GM12875 (cell line): ENCODE data around the gene PDZD2.

Experiments used
- H3K4me3 ChIP-seq: one replicate; pipeline ENCODE4 v1.5.1; 2011; ENCODE audit warnings: low read depth, low read length, control low read depth
- TF ChIP-seq, protein P1 (sequence below): IDR thresholded peaks from 2 replicates; pipeline ENCODE4 v1.5.1; 2011; ENCODE audit warnings: low read depth, mild to moderate bottlenecking, control low read depth, inconsistent platforms, low read length, moderate library complexity, borderline replicate concordance; ENCODE audit not compliant: insufficient read depth

Gene PDZD2

DNA sequence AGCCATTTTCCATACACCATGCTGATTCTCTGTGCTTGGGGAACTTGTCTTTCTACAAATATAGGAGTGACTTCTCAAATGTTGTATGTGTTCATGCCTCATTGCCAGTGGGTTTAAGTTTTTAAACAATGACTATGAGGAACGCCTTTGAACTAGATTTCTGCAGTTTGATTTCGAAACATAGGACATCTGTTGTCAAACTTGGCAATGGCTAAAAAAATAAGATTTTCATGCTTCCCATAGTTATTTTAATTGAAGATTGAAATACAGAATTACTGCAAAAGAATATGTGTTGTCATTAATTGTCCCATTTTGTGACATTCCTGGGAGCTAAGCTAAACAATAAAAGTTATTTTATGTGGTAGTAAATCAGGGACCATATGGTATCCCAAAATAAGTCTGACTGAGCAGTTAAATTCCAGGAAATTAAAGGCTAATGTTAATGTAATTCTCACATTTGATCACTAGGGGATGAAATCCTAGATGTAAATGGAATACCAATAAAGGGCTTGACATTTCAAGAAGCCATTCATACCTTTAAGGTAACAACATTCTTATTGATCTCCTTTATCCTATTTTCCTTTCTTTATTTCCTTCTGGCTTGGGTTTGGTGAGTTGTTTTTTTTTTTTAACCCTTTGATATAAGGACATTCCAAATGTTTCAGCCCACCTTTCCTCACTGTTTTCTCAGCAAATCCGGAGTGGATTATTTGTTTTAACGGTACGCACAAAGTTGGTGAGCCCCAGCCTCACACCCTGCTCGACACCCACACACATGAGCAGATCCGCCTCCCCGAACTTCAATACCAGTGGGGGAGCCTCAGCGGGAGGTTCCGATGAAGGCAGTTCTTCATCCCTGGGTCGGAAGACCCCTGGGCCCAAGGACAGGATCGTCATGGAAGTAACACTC, 418.5 kb downstream of the PDZD2 start:
- H3K4me3 ChIP-seq = no peak overlapping the region
- TF ChIP-seq, protein P1, sequence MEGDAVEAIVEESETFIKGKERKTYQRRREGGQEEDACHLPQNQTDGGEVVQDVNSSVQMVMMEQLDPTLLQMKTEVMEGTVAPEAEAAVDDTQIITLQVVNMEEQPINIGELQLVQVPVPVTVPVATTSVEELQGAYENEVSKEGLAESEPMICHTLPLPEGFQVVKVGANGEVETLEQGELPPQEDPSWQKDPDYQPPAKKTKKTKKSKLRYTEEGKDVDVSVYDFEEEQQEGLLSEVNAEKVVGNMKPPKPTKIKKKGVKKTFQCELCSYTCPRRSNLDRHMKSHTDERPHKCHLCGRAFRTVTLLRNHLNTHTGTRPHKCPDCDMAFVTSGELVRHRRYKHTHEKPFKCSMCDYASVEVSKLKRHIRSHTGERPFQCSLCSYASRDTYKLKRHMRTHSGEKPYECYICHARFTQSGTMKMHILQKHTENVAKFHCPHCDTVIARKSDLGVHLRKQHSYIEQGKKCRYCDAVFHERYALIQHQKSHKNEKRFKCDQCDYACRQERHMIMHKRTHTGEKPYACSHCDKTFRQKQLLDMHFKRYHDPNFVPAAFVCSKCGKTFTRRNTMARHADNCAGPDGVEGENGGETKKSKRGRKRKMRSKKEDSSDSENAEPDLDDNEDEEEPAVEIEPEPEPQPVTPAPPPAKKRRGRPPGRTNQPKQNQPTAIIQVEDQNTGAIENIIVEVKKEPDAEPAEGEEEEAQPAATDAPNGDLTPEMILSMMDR = no peak

DNA sequence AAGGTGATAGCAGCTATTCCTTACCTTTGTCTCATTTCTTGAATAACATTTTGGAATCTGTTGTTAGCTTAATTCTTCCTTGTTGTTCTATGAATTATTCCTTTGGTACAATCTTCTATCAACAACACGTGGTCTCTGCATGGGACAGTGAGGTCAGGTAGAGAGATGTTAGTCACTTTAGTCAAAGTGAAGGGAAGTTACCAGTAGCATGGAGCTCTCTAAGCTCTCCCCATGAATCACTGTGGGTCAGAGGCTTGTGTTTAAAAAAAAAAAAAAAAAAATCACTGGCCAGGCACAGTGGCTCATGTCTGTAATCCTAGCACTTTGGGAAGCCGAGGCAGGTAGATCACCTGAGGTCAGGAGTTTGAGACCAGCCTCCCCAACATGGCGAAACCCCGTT, 419.2 kb downstream of the PDZD2 start:
- TF ChIP-seq, protein P1 = no peak

DNA sequence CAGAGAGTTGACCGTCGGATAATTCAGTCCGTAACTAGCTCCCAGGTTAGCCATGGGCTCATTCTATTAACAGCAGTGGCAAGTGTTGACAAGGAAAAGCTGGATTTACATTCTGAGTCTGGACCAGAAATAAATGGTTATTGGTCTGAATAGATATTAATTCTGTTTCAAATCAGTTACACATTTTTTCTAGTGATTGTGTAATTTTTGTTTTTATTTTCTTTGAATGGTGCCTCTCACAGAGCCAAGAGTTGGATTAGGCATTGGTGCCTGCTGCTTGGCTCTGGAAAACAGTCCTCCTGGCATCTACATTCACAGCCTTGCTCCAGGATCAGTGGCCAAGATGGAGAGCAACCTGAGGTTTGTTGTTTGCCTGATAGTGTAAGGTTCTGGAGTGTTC, 420.1 kb downstream of the PDZD2 start:
- H3K4me3 ChIP-seq = no peak overlapping the region
- TF ChIP-seq, protein P1 = no peak

More for the DNA sequence above, 419.2 kb downstream of the PDZD2 start:
- no peak overlapping the region for H3K4me3 ChIP-seq

DNA sequence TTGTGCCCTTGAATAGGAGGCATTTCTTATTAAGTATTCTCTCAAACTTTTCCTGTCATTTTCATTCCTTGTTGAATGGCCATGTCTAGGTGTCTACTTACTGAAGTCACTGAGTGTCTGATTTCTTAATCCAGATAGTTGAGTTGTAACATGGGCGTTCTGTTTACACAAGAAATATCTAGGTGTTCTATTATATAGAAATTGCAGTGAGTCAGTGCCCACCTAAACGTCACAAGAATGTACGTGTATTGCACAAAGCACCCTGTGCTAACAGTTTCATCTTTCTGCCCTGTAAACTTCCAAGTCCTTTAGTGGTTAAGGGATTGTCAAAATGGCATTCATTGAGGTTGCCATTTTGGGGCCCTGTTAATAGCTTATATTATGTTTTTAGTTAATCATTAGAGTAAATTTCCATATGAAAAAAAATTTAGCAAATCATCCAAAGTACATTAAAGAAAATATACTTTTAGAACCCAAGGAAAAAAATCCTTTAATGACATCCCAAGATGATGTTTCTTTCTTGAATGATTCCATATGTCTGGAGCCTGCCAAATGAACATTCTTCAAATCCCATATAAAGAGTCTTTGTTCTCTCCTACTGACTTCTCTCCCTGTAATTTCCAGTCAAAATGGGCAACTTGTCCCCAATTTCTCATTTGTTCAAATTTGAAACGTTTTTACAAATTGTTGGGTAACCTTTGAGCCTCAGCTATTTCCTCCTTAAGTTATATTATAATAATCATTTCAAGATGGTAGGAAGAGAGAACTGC, 421.0 kb downstream of the PDZD2 start:
- TF ChIP-seq, protein P1 = no peak
- no peak overlapping the region for H3K4me3 ChIP-seq

DNA sequence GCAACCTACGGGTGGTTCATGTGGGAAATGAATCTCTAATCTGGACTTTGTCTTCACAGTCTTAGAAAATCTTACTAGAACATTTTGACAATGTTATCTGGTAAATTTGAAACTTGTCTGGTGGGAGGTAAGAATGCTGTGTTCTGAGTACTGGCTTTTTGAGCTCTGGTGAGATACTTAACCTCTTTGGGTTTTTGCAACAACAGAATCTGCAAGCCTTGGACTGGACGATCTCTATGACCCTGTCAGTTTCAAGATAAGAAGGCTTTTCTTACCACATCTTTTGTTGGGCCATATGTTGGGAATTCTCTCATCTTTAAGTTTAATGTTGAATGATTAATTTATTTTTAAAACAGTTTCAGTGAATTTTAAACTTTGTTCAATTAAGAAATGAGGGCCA, 422.3 kb downstream of the PDZD2 start:
- TF ChIP-seq, protein P1 = no peak
- H3K4me3 ChIP-seq = no peak overlapping the region

DNA sequence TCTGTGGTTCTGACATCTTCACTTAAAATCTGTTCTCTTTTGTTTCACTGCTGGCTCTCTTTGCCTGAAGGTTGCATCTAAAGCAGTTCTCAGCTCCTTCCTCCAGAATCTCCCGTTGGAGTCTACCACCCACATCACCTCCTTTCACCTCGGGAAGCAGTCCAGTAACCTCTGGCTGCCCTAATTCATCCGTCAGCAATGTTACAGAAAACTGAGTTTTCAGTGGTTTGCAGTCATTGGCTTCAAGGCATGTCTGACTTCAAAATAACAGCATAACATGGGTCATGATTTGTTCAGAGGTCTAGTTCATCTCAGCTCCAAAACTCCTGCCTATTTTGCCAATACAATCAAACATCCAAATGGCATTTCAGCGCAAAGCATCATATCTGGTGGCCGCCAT, 427.5 kb downstream of the PDZD2 start:
- no peak overlapping the region for H3K4me3 ChIP-seq
- TF ChIP-seq, protein P1 = no peak
